ENCODE measurements around the gene HPCAL1. TPM values are rescaled to one million over a fixed set of nuclear protein-coding genes. Genes with fewer than 3 reads are reported as not detected.
A peak's percentile ranks its signal among the peaks of the same experiment; 100 is the strongest.

The HPCAL1 gene
- total RNA-seq, 1 donor from 2014 or later: 12.3 TPM

- no peak overlapping the region for H3K27ac Mint-ChIP-seq (ENCODE audit: unreplicated experiment)
- H3K27me3 Mint-ChIP-seq (ENCODE audit: low read depth, unreplicated experiment): peaks cover 7% of the 10 kb centered on the region
- H3K27me3 ChIP-seq (ENCODE audit: insufficient read depth, low read length): no peaks in the 10 kb centered on the region
- no peaks in the 10 kb centered on the region for H3K9me3 ChIP-seq (ENCODE audit: insufficient read depth, low read depth, low read length)
- FAIRE-seq (no peak), DNase-seq (ENCODE audit: low read depth) (peak; percentile 66)
- H2AFZ ChIP-seq (ENCODE audit: low read depth, low read length): no peak overlapping the region
- peaks cover 18% of the 10 kb centered on the region for H3K4me1 Mint-ChIP-seq (ENCODE audit: low read depth, unreplicated experiment)
- no peak overlapping the region for H3K4me3 ChIP-seq (ENCODE audit: insufficient read depth, low read depth, low read length)
- H3K27ac ChIP-seq (ENCODE audit: low read depth, low read length): no peak overlapping the region
- peak overlapping the region; percentile 34 for H3K4me2 ChIP-seq (ENCODE audit: low read length)
- no peaks in the 10 kb centered on the region for H3K36me3 ChIP-seq (ENCODE audit: insufficient read depth, low read length)
- no peak overlapping the region for H3K9ac ChIP-seq (ENCODE audit: low read length)
- no peaks in the 10 kb centered on the region for H3K79me2 ChIP-seq (ENCODE audit: insufficient read depth, low read length)
- H4K20me1 ChIP-seq (ENCODE audit: insufficient read depth, low read length): peaks cover 10% of the 10 kb centered on the region
- no peak overlapping the region for H3K4me3 Mint-ChIP-seq (ENCODE audit: unreplicated experiment)
- peaks cover 5% of the 10 kb centered on the region for H3K36me3 Mint-ChIP-seq (ENCODE audit: low read depth, unreplicated experiment)
- TF ChIP-seq CTCF (IDR thresholded peaks at IDR 0.05; ENCODE audit: insufficient read depth, low read depth, low read length) (no peak), EZH2 (IDR thresholded peaks at IDR 0.05; ENCODE audit: insufficient read depth, low read length) (no peak)
- H3K4me1 ChIP-seq (ENCODE audit: insufficient read depth, low read length): peaks cover 49% of the 10 kb centered on the region
- H3K9me3 Mint-ChIP-seq (ENCODE audit: unreplicated experiment): peaks cover 2% of the 10 kb centered on the region
These were observed 107.5 kb downstream of the HPCAL1 start for GRCh38 chr2:10410001-10410822.

- no peak for DNase-seq (ENCODE audit: low read depth)
- Histone ChIP-seq H2AFZ (ENCODE audit: low read depth, low read length) (no peak overlapping the region), H3K9ac (ENCODE audit: low read length) (no peak overlapping the region), H4K20me1 (ENCODE audit: insufficient read depth, low read length) (peaks cover 10% of the 10 kb centered on the region), H3K36me3 (ENCODE audit: insufficient read depth, low read length) (no peaks in the 10 kb centered on the region), H3K27me3 (ENCODE audit: insufficient read depth, low read length) (no peaks in the 10 kb centered on the region), H3K4me1 (ENCODE audit: insufficient read depth, low read length) (peaks cover 42% of the 10 kb centered on the region), H3K4me2 (ENCODE audit: low read length) (peak overlapping the region; percentile 34), H3K9me3 (ENCODE audit: insufficient read depth, low read depth, low read length) (no peaks in the 10 kb centered on the region), H3K79me2 (ENCODE audit: insufficient read depth, low read length) (no peaks in the 10 kb centered on the region), H3K4me3 (ENCODE audit: insufficient read depth, low read depth, low read length) (no peak overlapping the region), H3K27ac (ENCODE audit: low read depth, low read length) (no peak overlapping the region)
- H3K4me1 Mint-ChIP-seq (ENCODE audit: low read depth, unreplicated experiment): peaks cover 16% of the 10 kb centered on the region
- H3K4me3 Mint-ChIP-seq (ENCODE audit: unreplicated experiment): no peak overlapping the region
- peaks cover 4% of the 10 kb centered on the region for H3K27me3 Mint-ChIP-seq (ENCODE audit: low read depth, unreplicated experiment)
- peaks cover 2% of the 10 kb centered on the region for H3K9me3 Mint-ChIP-seq (ENCODE audit: unreplicated experiment)
- H3K27ac Mint-ChIP-seq (ENCODE audit: unreplicated experiment): no peak overlapping the region
- no peak for FAIRE-seq
- TF ChIP-seq CTCF (IDR thresholded peaks at IDR 0.05; ENCODE audit: insufficient read depth, low read depth, low read length) (no peak), EZH2 (IDR thresholded peaks at IDR 0.05; ENCODE audit: insufficient read depth, low read length) (no peak)
- H3K36me3 Mint-ChIP-seq (ENCODE audit: low read depth, unreplicated experiment): peaks cover 5% of the 10 kb centered on the region
These were observed 108.2 kb downstream of the HPCAL1 start for GRCh38 chr2:10410823-10411437.
